ENCODE results near the gene TMEM106C.

DNA sequence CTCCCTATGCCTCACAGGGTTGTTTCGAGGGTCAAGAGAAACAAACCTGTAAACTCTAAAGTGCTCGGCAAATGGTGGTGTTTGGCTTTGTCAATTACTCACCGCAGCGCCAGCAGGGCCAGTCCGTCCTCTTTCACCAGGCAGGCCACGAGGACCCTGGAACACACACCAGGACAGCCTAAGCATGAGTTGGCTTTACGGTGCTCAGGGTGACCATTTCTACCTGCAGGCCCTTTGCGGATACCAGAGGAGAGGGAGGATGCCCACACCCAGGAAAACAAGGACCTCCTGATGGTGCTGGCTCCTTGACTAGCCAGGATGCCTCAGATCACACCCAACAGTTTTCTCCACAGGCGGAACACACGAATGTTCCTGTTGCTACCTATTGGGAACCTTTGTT, 29.4 kb downstream of the TMEM106C start:
- TF ChIP-seq HNRNPL (IDR thresholded peaks at IDR 0.05; ENCODE audit: low read depth, low read length) (no peak), POLR2A (IDR thresholded peaks at IDR 0.05; ENCODE audit: insufficient read depth in 1 of 2, low read depth in 2 of 2, low read length in 2 of 2) (no peak), JUNB (CRISPR knock-in tag; IDR thresholded peaks at IDR 0.05; ENCODE audit: borderline replicate concordance) (no peak)
- TF ChIP-seq, protein P1, sequence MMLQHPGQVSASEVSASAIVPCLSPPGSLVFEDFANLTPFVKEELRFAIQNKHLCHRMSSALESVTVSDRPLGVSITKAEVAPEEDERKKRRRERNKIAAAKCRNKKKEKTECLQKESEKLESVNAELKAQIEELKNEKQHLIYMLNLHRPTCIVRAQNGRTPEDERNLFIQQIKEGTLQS (CRISPR knock-in tag; IDR thresholded peaks at IDR 0.05): no peak
- TF ChIP-seq, protein P2, sequence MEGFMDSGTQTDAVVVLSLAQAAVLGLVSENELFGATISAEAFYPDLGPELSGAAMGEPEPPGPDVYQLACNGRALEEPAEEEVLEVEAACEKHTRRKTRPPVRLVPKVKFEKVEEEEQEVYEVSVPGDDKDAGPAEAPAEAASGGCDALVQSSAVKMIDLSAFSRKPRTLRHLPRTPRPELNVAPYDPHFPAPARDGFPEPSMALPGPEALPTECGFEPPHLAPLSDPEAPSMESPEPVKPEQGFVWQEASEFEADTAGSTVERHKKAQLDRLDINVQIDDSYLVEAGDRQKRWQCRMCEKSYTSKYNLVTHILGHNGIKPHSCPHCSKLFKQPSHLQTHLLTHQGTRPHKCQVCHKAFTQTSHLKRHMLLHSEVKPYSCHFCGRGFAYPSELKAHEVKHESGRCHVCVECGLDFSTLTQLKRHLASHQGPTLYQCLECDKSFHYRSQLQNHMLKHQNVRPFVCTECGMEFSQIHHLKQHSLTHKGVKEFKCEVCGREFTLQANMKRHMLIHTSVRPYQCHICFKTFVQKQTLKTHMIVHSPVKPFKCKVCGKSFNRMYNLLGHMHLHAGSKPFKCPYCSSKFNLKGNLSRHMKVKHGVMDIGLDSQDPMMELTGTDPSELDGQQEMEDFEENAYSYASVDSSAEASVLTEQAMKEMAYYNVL (CRISPR knock-in tag; IDR thresholded peaks at IDR 0.05; ENCODE audit: borderline replicate concordance): no peak
- TF ChIP-seq, protein P3, sequence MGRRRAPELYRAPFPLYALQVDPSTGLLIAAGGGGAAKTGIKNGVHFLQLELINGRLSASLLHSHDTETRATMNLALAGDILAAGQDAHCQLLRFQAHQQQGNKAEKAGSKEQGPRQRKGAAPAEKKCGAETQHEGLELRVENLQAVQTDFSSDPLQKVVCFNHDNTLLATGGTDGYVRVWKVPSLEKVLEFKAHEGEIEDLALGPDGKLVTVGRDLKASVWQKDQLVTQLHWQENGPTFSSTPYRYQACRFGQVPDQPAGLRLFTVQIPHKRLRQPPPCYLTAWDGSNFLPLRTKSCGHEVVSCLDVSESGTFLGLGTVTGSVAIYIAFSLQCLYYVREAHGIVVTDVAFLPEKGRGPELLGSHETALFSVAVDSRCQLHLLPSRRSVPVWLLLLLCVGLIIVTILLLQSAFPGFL (CRISPR knock-in tag; IDR thresholded peaks at IDR 0.05): no peak

Measured in HepG2 (cell line).